HCEC 1CT (cell line): ENCODE results near the gene ARHGAP26.
A peak's percentile ranks its signal among the peaks of the same experiment; 100 is the strongest.

Experiments used
- DNase-seq: peaks from one replicate; pipeline ENCODE4 v3.0.0-alpha.2; 2017

ARHGAP26 gene

GRCh38 chr5:142785206-142785605 is 15.0 kb downstream of the ARHGAP26 start:
- peak; percentile 53 for DNase-seq

- no peak for DNase-seq
These were observed 19.0 kb downstream of the ARHGAP26 start for GRCh38 chr5:142789206-142789605.

- no peak for DNase-seq
These were observed 22.1 kb downstream of the ARHGAP26 start for GRCh38 chr5:142792012-142792864.

- no peak for DNase-seq
These were observed 22.7 kb downstream of the ARHGAP26 start for GRCh38 chr5:142792865-142793232.

- no peak for DNase-seq
These were observed 24.4 kb downstream of the ARHGAP26 start for GRCh38 chr5:142794537-142794936.

- DNase-seq: no peak
These were observed 25.1 kb downstream of the ARHGAP26 start for GRCh38 chr5:142795251-142795650.

GRCh38 chr5:142796492-142797109 is 26.4 kb downstream of the ARHGAP26 start:
- no peak for DNase-seq

- no peak for DNase-seq
These were observed 27.2 kb downstream of the ARHGAP26 start for GRCh38 chr5:142797420-142797819.

GRCh38 chr5:142798099-142798770 is 28.1 kb downstream of the ARHGAP26 start:
- DNase-seq: no peak

GRCh38 chr5:142800776-142801494 is 30.8 kb downstream of the ARHGAP26 start:
- no peak for DNase-seq

- no peak for DNase-seq
These were observed 31.3 kb downstream of the ARHGAP26 start for GRCh38 chr5:142801495-142801871.

GRCh38 chr5:142803428-142804125 is 33.4 kb downstream of the ARHGAP26 start:
- no peak for DNase-seq

GRCh38 chr5:142805339-142805738 is 35.2 kb downstream of the ARHGAP26 start:
- no peak for DNase-seq

GRCh38 chr5:142806841-142807267 is 36.7 kb downstream of the ARHGAP26 start:
- DNase-seq: no peak

GRCh38 chr5:142807372-142807911 is 37.3 kb downstream of the ARHGAP26 start:
- no peak for DNase-seq

- no peak for DNase-seq
These were observed 38.9 kb downstream of the ARHGAP26 start for GRCh38 chr5:142808878-142809598.

- DNase-seq: no peak
These were observed 39.9 kb downstream of the ARHGAP26 start for GRCh38 chr5:142810081-142810480.

GRCh38 chr5:142810743-142811290 is 40.6 kb downstream of the ARHGAP26 start:
- no peak for DNase-seq

GRCh38 chr5:142811866-142812557 is 41.8 kb downstream of the ARHGAP26 start:
- DNase-seq: no peak

- no peak for DNase-seq
These were observed 43.0 kb downstream of the ARHGAP26 start for GRCh38 chr5:142813220-142813619.

GRCh38 chr5:142814122-142814521 is 43.9 kb downstream of the ARHGAP26 start:
- no peak for DNase-seq
